ENCODE data around the gene AGPAT1. TPM values are rescaled to one million over a fixed set of nuclear protein-coding genes. Genes with fewer than 3 reads are reported as not detected.

The AGPAT1 gene
- total and polyA plus RNA-seq, 2 of the 13 experiments (the other 11 are each of a cell fraction or from before 2014, with no cell fraction given) = 51.3 to 139 TPM

DNA sequence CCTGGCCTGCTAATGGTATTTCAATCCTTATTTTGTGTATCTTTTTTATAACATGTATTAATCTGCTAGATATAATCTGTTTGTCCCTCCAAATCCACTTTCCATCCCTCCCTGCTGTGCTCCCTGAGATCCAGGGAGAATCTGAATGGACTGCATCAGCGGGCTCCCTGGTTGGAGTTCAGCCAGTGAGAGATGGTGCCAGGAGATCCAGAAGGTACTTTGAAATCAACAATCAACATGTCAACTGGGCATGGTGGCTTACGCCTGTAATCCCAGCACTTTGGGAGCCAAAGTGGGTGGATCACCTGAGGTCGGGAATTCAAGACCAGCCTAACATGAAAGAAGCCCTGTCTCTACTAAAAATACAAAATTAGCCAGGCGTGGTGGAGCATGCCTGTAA lies 52.2 kb downstream of the AGPAT1 start:
- Histone ChIP-seq H3K4me1 (ENCODE audit: insufficient read depth, low read length) (peaks cover 31% of the 10 kb centered on the region), H3K9ac (ENCODE audit: insufficient read depth, low read depth, low read length) (no peak overlapping the region), H2AFZ (ENCODE audit: low read length) (no peak overlapping the region), H3K9me3 (ENCODE audit: low read length) (no peaks in the 10 kb centered on the region), H3K27ac (ENCODE audit: extremely low read length, insufficient read depth, low read length) (no peak overlapping the region), H3K4me3 (replicated peaks in 1 of 3; ENCODE audit: insufficient read depth in 1 of 3, low read depth in 2 of 3, low read length in 3 of 3) (no peak overlapping the region), H3K79me2 (ENCODE audit: insufficient read depth, low read length) (peaks cover 16% of the 10 kb centered on the region), H3K4me2 (ENCODE audit: low read depth, low read length) (no peak overlapping the region), H3K27me3 (ENCODE audit: control insufficient read depth in 1 of 2, insufficient read depth in 2 of 2, low read length in 2 of 2) (no peaks in the 10 kb centered on the region; a peak in 1 of 5 replicates), H4K20me1 (ENCODE audit: insufficient read depth, low read length) (no peaks in the 10 kb centered on the region), H3K36me3 (replicated peaks in 1 of 2; ENCODE audit: control insufficient read depth in 1 of 2, insufficient read depth in 2 of 2, low read length in 2 of 2) (peaks cover 6 to 45% of the 10 kb centered on the region in 2 experiments; a peak in 4 of 5 replicates)
- no TSS peak for BruUV-seq (replicated peaks)
- in situ Hi-C loops (cut with HindIII; ENCODE audit: extremely low pct_ligation_motif_present, low pct_unique_long_range_greater_than_20kb) = no loop called here
- 98% methylated on average over 4 of the region's 4 CpGs for WGBS (ENCODE audit: low lambda C conversion rate)
- ATAC-seq = no peak
- ChIA-PET CTCF (ENCODE audit: low intra/inter-chr PET ratio, low total read pairs) (no interaction called here), POLR2A (no interaction called here)
- intact Hi-C loops (cut with micrococcal nuclease; ENCODE audit: unreplicated experiment) = no loop called here
- no peak for DNase-seq (ENCODE audit: low spot score)
- no peak for TF ChIP-seq ZNF546 (CRISPR knock-in tag; conservative IDR thresholded peaks at IDR 0.05)
- no peak for FAIRE-seq

DNA sequence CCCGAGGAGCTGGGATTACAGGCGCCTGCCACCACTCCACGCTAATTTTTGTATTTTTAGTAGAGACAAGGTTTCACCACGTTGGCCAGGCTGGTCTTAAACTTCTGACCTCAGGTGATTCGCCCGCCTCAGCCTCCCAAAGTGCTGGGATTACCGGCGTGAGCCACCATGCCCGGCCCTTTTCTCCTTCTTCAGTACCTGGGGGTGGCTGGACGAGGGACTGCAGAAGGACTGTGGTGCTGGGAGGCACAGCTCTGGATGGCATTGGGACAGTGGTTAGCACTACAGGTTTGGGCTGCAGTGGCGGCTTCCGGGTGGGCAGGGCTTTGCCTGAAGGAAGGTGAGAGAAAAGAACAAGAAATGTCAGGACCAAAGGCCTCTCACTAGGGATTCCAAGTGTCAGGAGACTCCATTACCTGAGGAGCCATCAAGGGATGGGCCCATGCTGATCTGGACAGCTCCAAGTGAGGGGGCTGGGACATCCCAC lies 55.3 kb downstream of the AGPAT1 start:
- CTCF ChIA-PET (ENCODE audit: low intra/inter-chr PET ratio, low total read pairs) = interaction anchor here (3.2 kb wide), 1 partner anchor 34 kb away, joined by 97 read pairs; the partner anchor contains the start of gene PPT2
- H3K36me3 ChIP-seq (replicated peaks in 1 of 2; ENCODE audit: control insufficient read depth in 1 of 2, insufficient read depth in 2 of 2, low read length in 2 of 2) = peaks cover 17 to 65% of the 10 kb centered on the region in 2 experiments
- intact Hi-C loops (cut with micrococcal nuclease; ENCODE audit: unreplicated experiment) = no loop called here
- no peak overlapping the region for H3K27ac ChIP-seq (ENCODE audit: extremely low read length, insufficient read depth, low read length)
- FAIRE-seq = no peak
- no peaks in the 10 kb centered on the region for H3K79me2 ChIP-seq (ENCODE audit: insufficient read depth, low read length)
- DNase-seq (ENCODE audit: low spot score) = no peak
- POLR2A ChIA-PET = interaction anchor here (2.8 kb wide), 1 partner anchor 8 kb away, joined by 34 read pairs; the partner anchor contains the start of genes ATF6B and FKBPL
- in situ Hi-C loops (cut with HindIII; ENCODE audit: extremely low pct_ligation_motif_present, low pct_unique_long_range_greater_than_20kb) = no loop called here
- H3K9ac ChIP-seq (ENCODE audit: insufficient read depth, low read depth, low read length) = no peak overlapping the region
- peaks cover 15% of the 10 kb centered on the region for H3K4me1 ChIP-seq (ENCODE audit: insufficient read depth, low read length)
- no TSS peak for BruUV-seq (replicated peaks)
- H4K20me1 ChIP-seq (ENCODE audit: insufficient read depth, low read length) = no peaks in the 10 kb centered on the region
- no peak overlapping the region for H2AFZ ChIP-seq (ENCODE audit: low read length)
- H3K9me3 ChIP-seq (ENCODE audit: low read length) = no peaks in the 10 kb centered on the region
- WGBS (ENCODE audit: low lambda C conversion rate) = 97% methylated on average over 12 of the region's 12 CpGs
- no peak overlapping the region for H3K4me3 ChIP-seq (replicated peaks in 1 of 3; ENCODE audit: insufficient read depth in 1 of 3, low read depth in 2 of 3, low read length in 3 of 3)
- H3K27me3 ChIP-seq (ENCODE audit: control insufficient read depth in 1 of 2, insufficient read depth in 2 of 2, low read length in 2 of 2) = no peaks in the 10 kb centered on the region
- no peak for ATAC-seq
- no peak overlapping the region for H3K4me2 ChIP-seq (ENCODE audit: low read depth, low read length)
- TF ChIP-seq ZNF232 (CRISPR knock-in tag; IDR thresholded peaks at IDR 0.05; ENCODE audit: borderline replicate concordance) (no peak), ZKSCAN1 (IDR thresholded peaks at IDR 0.05; ENCODE audit: low read length) (no peak), ZNF432 (CRISPR knock-in tag; IDR thresholded peaks at IDR 0.05; ENCODE audit: borderline replicate concordance) (no peak)
- TF ChIP-seq, protein P1, sequence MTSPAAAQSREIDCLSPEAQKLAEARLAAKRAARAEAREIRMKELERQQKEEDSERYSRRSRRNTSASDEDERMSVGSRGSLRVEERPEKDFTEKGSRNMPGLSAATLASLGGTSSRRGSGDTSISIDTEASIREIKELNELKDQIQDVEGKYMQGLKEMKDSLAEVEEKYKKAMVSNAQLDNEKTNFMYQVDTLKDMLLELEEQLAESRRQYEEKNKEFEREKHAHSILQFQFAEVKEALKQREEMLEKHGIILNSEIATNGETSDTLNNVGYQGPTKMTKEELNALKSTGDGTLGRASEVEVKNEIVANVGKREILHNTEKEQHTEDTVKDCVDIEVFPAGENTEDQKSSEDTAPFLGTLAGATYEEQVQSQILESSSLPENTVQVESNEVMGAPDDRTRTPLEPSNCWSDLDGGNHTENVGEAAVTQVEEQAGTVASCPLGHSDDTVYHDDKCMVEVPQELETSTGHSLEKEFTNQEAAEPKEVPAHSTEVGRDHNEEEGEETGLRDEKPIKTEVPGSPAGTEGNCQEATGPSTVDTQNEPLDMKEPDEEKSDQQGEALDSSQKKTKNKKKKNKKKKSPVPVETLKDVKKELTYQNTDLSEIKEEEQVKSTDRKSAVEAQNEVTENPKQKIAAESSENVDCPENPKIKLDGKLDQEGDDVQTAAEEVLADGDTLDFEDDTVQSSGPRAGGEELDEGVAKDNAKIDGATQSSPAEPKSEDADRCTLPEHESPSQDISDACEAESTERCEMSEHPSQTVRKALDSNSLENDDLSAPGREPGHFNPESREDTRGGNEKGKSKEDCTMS (CRISPR knock-in tag; conservative IDR thresholded peaks at IDR 0.05) = no peak
- TF ChIP-seq, protein P2, sequence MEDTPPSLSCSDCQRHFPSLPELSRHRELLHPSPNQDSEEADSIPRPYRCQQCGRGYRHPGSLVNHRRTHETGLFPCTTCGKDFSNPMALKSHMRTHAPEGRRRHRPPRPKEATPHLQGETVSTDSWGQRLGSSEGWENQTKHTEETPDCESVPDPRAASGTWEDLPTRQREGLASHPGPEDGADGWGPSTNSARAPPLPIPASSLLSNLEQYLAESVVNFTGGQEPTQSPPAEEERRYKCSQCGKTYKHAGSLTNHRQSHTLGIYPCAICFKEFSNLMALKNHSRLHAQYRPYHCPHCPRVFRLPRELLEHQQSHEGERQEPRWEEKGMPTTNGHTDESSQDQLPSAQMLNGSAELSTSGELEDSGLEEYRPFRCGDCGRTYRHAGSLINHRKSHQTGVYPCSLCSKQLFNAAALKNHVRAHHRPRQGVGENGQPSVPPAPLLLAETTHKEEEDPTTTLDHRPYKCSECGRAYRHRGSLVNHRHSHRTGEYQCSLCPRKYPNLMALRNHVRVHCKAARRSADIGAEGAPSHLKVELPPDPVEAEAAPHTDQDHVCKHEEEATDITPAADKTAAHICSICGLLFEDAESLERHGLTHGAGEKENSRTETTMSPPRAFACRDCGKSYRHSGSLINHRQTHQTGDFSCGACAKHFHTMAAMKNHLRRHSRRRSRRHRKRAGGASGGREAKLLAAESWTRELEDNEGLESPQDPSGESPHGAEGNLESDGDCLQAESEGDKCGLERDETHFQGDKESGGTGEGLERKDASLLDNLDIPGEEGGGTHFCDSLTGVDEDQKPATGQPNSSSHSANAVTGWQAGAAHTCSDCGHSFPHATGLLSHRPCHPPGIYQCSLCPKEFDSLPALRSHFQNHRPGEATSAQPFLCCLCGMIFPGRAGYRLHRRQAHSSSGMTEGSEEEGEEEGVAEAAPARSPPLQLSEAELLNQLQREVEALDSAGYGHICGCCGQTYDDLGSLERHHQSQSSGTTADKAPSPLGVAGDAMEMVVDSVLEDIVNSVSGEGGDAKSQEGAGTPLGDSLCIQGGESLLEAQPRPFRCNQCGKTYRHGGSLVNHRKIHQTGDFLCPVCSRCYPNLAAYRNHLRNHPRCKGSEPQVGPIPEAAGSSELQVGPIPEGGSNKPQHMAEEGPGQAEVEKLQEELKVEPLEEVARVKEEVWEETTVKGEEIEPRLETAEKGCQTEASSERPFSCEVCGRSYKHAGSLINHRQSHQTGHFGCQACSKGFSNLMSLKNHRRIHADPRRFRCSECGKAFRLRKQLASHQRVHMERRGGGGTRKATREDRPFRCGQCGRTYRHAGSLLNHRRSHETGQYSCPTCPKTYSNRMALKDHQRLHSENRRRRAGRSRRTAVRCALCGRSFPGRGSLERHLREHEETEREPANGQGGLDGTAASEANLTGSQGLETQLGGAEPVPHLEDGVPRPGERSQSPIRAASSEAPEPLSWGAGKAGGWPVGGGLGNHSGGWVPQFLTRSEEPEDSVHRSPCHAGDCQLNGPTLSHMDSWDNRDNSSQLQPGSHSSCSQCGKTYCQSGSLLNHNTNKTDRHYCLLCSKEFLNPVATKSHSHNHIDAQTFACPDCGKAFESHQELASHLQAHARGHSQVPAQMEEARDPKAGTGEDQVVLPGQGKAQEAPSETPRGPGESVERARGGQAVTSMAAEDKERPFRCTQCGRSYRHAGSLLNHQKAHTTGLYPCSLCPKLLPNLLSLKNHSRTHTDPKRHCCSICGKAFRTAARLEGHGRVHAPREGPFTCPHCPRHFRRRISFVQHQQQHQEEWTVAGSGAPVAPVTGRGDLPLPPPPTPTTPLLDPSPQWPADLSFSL (CRISPR knock-in tag; IDR thresholded peaks at IDR 0.05) = no peak
- TF ChIP-seq, protein P3, sequence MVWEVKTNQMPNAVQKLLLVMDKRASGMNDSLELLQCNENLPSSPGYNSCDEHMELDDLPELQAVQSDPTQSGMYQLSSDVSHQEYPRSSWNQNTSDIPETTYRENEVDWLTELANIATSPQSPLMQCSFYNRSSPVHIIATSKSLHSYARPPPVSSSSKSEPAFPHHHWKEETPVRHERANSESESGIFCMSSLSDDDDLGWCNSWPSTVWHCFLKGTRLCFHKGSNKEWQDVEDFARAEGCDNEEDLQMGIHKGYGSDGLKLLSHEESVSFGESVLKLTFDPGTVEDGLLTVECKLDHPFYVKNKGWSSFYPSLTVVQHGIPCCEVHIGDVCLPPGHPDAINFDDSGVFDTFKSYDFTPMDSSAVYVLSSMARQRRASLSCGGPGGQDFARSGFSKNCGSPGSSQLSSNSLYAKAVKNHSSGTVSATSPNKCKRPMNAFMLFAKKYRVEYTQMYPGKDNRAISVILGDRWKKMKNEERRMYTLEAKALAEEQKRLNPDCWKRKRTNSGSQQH (CRISPR knock-in tag; IDR thresholded peaks at IDR 0.05; ENCODE audit: low read depth) = no peak
